ENCODE measurements around the gene NAB2. TPM values are rescaled to one million over a fixed set of nuclear protein-coding genes. Genes with fewer than 3 reads are reported as not detected.
A peak's percentile ranks its signal among the peaks of the same experiment; 100 is the strongest.

Gene NAB2
- total and polyA plus RNA-seq, 9 of the 15 experiments (the other 6 are each of a cell fraction or from before 2014, with no cell fraction given) = 0.45 to 40.9 (median 20.4) TPM

GRCh38 chr12:57111031-57111734 is 22.3 kb downstream of the NAB2 start, which contains the start of gene STAT6 (continued):
- TF ChIP-seq ZHX1 (conservative IDR thresholded peaks at IDR 0.05; ENCODE audit: low read length) (no peak), NR2C1 (IDR thresholded peaks at IDR 0.05) (no peak), NR2C1 (tag; IDR thresholded peaks at IDR 0.05) (no peak), FOXK1 (CRISPR knock-in tag; IDR thresholded peaks at IDR 0.05; ENCODE audit: borderline replicate concordance) (no peak), NFYB (IDR thresholded peaks at IDR 0.05; ENCODE audit: extremely low read depth, insufficient read length) (no peak), FOSL1 (tag; conservative IDR thresholded peaks at IDR 0.05) (no peak), TSHZ1 (CRISPR knock-in tag; IDR thresholded peaks at IDR 0.05) (no peak), TRIM25 (IDR thresholded peaks at IDR 0.05; ENCODE audit: borderline replicate concordance) (peak; percentile 44; the same call in 1 of the 2 replicates), ZNF354B (CRISPR knock-in tag; IDR thresholded peaks at IDR 0.05) (no peak), PML (IDR thresholded peaks at IDR 0.05; ENCODE audit: low read length) (no peak)
- TF ChIP-seq, protein P1, sequence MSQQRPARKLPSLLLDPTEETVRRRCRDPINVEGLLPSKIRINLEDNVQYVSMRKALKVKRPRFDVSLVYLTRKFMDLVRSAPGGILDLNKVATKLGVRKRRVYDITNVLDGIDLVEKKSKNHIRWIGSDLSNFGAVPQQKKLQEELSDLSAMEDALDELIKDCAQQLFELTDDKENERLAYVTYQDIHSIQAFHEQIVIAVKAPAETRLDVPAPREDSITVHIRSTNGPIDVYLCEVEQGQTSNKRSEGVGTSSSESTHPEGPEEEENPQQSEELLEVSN (IDR thresholded peaks at IDR 0.05; ENCODE audit: borderline replicate concordance in 1 of 2, extremely low read depth in 1 of 2, insufficient read depth in 1 of 2, insufficient read length in 1 of 2, low read depth in 1 of 2, low read length in 1 of 2, poor library complexity in 1 of 2, severe bottlenecking in 1 of 2) = no peak
- TF ChIP-seq, protein P2, sequence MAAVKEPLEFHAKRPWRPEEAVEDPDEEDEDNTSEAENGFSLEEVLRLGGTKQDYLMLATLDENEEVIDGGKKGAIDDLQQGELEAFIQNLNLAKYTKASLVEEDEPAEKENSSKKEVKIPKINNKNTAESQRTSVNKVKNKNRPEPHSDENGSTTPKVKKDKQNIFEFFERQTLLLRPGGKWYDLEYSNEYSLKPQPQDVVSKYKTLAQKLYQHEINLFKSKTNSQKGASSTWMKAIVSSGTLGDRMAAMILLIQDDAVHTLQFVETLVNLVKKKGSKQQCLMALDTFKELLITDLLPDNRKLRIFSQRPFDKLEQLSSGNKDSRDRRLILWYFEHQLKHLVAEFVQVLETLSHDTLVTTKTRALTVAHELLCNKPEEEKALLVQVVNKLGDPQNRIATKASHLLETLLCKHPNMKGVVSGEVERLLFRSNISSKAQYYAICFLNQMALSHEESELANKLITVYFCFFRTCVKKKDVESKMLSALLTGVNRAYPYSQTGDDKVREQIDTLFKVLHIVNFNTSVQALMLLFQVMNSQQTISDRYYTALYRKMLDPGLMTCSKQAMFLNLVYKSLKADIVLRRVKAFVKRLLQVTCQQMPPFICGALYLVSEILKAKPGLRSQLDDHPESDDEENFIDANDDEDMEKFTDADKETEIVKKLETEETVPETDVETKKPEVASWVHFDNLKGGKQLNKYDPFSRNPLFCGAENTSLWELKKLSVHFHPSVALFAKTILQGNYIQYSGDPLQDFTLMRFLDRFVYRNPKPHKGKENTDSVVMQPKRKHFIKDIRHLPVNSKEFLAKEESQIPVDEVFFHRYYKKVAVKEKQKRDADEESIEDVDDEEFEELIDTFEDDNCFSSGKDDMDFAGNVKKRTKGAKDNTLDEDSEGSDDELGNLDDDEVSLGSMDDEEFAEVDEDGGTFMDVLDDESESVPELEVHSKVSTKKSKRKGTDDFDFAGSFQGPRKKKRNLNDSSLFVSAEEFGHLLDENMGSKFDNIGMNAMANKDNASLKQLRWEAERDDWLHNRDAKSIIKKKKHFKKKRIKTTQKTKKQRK (IDR thresholded peaks at IDR 0.05; ENCODE audit: borderline replicate concordance, low read depth, low read length) = no peak

Data from K562 (cell line).